ENCODE data around the gene C1QTNF1.

Gene C1QTNF1

GRCh38 chr17:79097226-79098055, 73.5 kb downstream of the C1QTNF1 start:
- TF ChIP-seq JUND (IDR thresholded peaks at IDR 0.05; ENCODE audit: low read depth) = no peak
- in situ Hi-C loops (cut with HindIII; ENCODE audit: low pct_unique_long_range_greater_than_20kb, low sequenced_read_pairs) = no loop called here
- no peak for DNase-seq (ENCODE audit: low read depth in 1 of 2, low spot score in 1 of 2)

GRCh38 chr17:79098282-79098867, 74.4 kb downstream of the C1QTNF1 start:
- in situ Hi-C loops (cut with HindIII; ENCODE audit: low pct_unique_long_range_greater_than_20kb, low sequenced_read_pairs) = no loop called here
- no peak for TF ChIP-seq JUND (IDR thresholded peaks at IDR 0.05; ENCODE audit: low read depth)
- DNase-seq (ENCODE audit: low read depth in 1 of 2, low spot score in 1 of 2) = no peak
